CD8-positive, alpha-beta memory T cell (primary cell): Measurements from ENCODE around the gene SHC4. TPM values are rescaled to one million over a fixed set of nuclear protein-coding genes. Genes with fewer than 3 reads are reported as not detected.

Experiments
- CTCF ChIA-PET: fragments of 350-600 bp; sonication (Branson Sonifier 250); formaldehyde crosslinking; loops from one replicate; lab custom pipeline; 2021; ENCODE audit warnings: antibody characterized with exemption; lab: Charles Lee
- POLR2A ChIA-PET: fragments of 350-600 bp; sonication (Branson Sonifier 250); formaldehyde crosslinking; loops from one replicate; lab custom pipeline; 2021; ENCODE audit warnings: antibody characterized with exemption; lab: Charles Lee
- DNase-seq, 5 donors: peaks; one replicate each; pipeline versions ENCODE4 v3.0.0 to v3.0.0-alpha.2; 2020 to 2022; ENCODE audit warnings: mixed read lengths in 1 of 5
- H3K27ac ChIP-seq: one replicate; pipeline ENCODE4 v1.7.0; 2013; ENCODE audit warnings: low read depth, mild to moderate bottlenecking, low read length, moderate library complexity
- H3K27me3 ChIP-seq: 2 replicates; pipeline ENCODE4 v1.7.0; 2013; ENCODE audit warnings: low read length, mild to moderate bottlenecking; ENCODE audit not compliant: insufficient read depth, poor library complexity, severe bottlenecking
- H3K36me3 ChIP-seq: 2 replicates; pipeline ENCODE4 v1.7.0; 2013; ENCODE audit warnings: mild to moderate bottlenecking, low read length, moderate library complexity; ENCODE audit not compliant: insufficient read depth
- H3K4me1 ChIP-seq: 2 replicates; pipeline ENCODE4 v1.7.0; 2013; ENCODE audit warnings: mild to moderate bottlenecking, low read length, moderate library complexity; ENCODE audit not compliant: insufficient read depth
- H3K4me3 ChIP-seq: 2 replicates; pipeline ENCODE4 v1.7.0; 2013; ENCODE audit warnings: mild to moderate bottlenecking, low read length
- H3K9me3 ChIP-seq: 2 replicates; pipeline ENCODE4 v1.7.0; 2013; ENCODE audit warnings: mild to moderate bottlenecking, low read length
- H3K27ac Mint-ChIP-seq, 8 donors: one replicate each; pipeline ENCODE4 v1.8.0; 2020 to 2021; ENCODE audit warnings: mixed read lengths in 8 of 8, mild to moderate bottlenecking in 6 of 8, inconsistent platforms in 3 of 8, moderate library complexity in 3 of 8
- H3K27me3 Mint-ChIP-seq, 2 donors: one replicate each; pipeline ENCODE4 v1.8.0; 2020 to 2021; ENCODE audit warnings: mixed read lengths in 2 of 2, mild to moderate bottlenecking in 1 of 2, moderate library complexity in 1 of 2
- H3K36me3 Mint-ChIP-seq, 3 donors: one replicate each; pipeline ENCODE4 v1.8.0; 2020 to 2021; ENCODE audit warnings: mixed read lengths in 3 of 3, inconsistent platforms in 1 of 3, mild to moderate bottlenecking in 1 of 3
- H3K4me1 Mint-ChIP-seq, 3 donors: one replicate each; pipeline ENCODE4 v1.8.0; 2020 to 2021; ENCODE audit warnings: mixed read lengths in 3 of 3, inconsistent platforms in 1 of 3, mild to moderate bottlenecking in 1 of 3
- H3K4me3 Mint-ChIP-seq, 7 donors: one replicate each; pipeline ENCODE4 v1.8.0; 2020 to 2021; ENCODE audit warnings: mixed read lengths in 7 of 7, mild to moderate bottlenecking in 6 of 7, moderate library complexity in 4 of 7, inconsistent platforms in 2 of 7
- H3K9me3 Mint-ChIP-seq, 5 donors: one replicate each; pipeline ENCODE4 v1.8.0; 2020 to 2022; ENCODE audit warnings: mixed read lengths in 5 of 5, mild to moderate bottlenecking in 3 of 5, moderate library complexity in 2 of 5, inconsistent platforms in 1 of 5
- polyA plus RNA-seq: library from polyadenylated mRNA; unstranded; fragments of 300-500 nt; fragmentation: Illumina TruSeq; gene quantifications from one replicate; pipeline ENCODE4 v1.2.3, GENCODE V29; 2021
- total RNA-seq, 2 experiments: library from RNA; stranded (reverse); gene quantifications; one replicate each; pipeline ENCODE4 v1.2.3, GENCODE V29; 2021

The SHC4 gene
- total and polyA plus RNA-seq, 3 experiments from 2014 or later: 5.0 to 5.7 TPM; not detected in 1

- ChIA-PET POLR2A (no interaction called here), CTCF (no interaction called here)
- Histone ChIP-seq H3K27me3 (no peaks in the 10 kb centered on the region), H3K4me1 (no peaks in the 10 kb centered on the region), H3K36me3 (no peaks in the 10 kb centered on the region), H3K4me3 (no peak overlapping the region), H3K9me3 (no peaks in the 10 kb centered on the region), H3K27ac (no peak overlapping the region)
- H3K4me1 Mint-ChIP-seq: no peaks in the 10 kb centered on the region
- H3K4me3 Mint-ChIP-seq: no peak overlapping the region
- H3K27ac Mint-ChIP-seq: no peak overlapping the region
- no peak for DNase-seq
- H3K36me3 Mint-ChIP-seq: no peaks in the 10 kb centered on the region
- H3K27me3 Mint-ChIP-seq: peaks cover 15 to 31% of the 10 kb centered on the region in 2 donors
- H3K9me3 Mint-ChIP-seq: peaks cover 7 to 17% (median 12%) of the 10 kb centered on the region in 5 donors
Measured at GRCh38 chr15:48828471-48828870, 135.2 kb downstream of the SHC4 start.

- H3K27ac Mint-ChIP-seq: no peak overlapping the region
Measured at GRCh38 chr15:48825075-48825474, 138.6 kb downstream of the SHC4 start.

GRCh38 chr15:48823706-48824105, 140.0 kb downstream of the SHC4 start:
- Histone ChIP-seq H3K4me1 (no peaks in the 10 kb centered on the region), H3K27me3 (no peaks in the 10 kb centered on the region), H3K27ac (no peak overlapping the region), H3K4me3 (no peak overlapping the region), H3K9me3 (no peaks in the 10 kb centered on the region), H3K36me3 (no peaks in the 10 kb centered on the region)
- Mint-ChIP-seq H3K27me3 (peaks cover 4 to 24% of the 10 kb centered on the region in 2 donors), H3K4me3 (no peak overlapping the region), H3K36me3 (peaks cover 0 to 12% (median 0%) of the 10 kb centered on the region in 3 donors), H3K27ac (peak overlapping the region in 1 of 8 donors; percentile 20), H3K4me1 (no peaks in the 10 kb centered on the region), H3K9me3 (peaks cover 0 to 1% (median 0%) of the 10 kb centered on the region in 5 donors)
- CTCF ChIA-PET: no interaction called here
- POLR2A ChIA-PET: no interaction called here
- DNase-seq: no peak

More at GRCh38 chr15:48825075-48825474, 138.6 kb downstream of the SHC4 start:
- Histone ChIP-seq H3K36me3 (no peaks in the 10 kb centered on the region), H3K4me3 (no peak overlapping the region), H3K27ac (no peak overlapping the region), H3K27me3 (no peaks in the 10 kb centered on the region), H3K9me3 (no peaks in the 10 kb centered on the region), H3K4me1 (no peaks in the 10 kb centered on the region)
- DNase-seq: no peak
- Mint-ChIP-seq H3K27me3 (peaks cover 4 to 32% of the 10 kb centered on the region in 2 donors), H3K4me1 (no peaks in the 10 kb centered on the region), H3K36me3 (peaks cover 0 to 12% (median 0%) of the 10 kb centered on the region in 3 donors), H3K9me3 (peaks cover 0 to 1% (median 0%) of the 10 kb centered on the region in 5 donors), H3K4me3 (no peak overlapping the region)
- ChIA-PET CTCF (no interaction called here), POLR2A (no interaction called here)

- peak overlapping the region in 1 of 8 donors; percentile 20 for H3K27ac Mint-ChIP-seq
- Histone ChIP-seq H3K4me1 (no peaks in the 10 kb centered on the region), H3K27me3 (no peaks in the 10 kb centered on the region), H3K4me3 (no peak overlapping the region), H3K9me3 (no peaks in the 10 kb centered on the region), H3K27ac (no peak overlapping the region), H3K36me3 (no peaks in the 10 kb centered on the region)
- peaks cover 0 to 1% (median 0%) of the 10 kb centered on the region in 5 donors for H3K9me3 Mint-ChIP-seq
- no peaks in the 10 kb centered on the region for H3K4me1 Mint-ChIP-seq
- CTCF ChIA-PET: no interaction called here
- peaks cover 0 to 12% (median 0%) of the 10 kb centered on the region in 3 donors for H3K36me3 Mint-ChIP-seq
- H3K4me3 Mint-ChIP-seq: no peak overlapping the region
- H3K27me3 Mint-ChIP-seq: peaks cover 4 to 22% of the 10 kb centered on the region in 2 donors
- no peak for DNase-seq
- POLR2A ChIA-PET: no interaction called here
Measured at GRCh38 chr15:48823237-48823636, 140.5 kb downstream of the SHC4 start.

GRCh38 chr15:48814286-48814685, 149.4 kb downstream of the SHC4 start:
- Mint-ChIP-seq H3K36me3 (peaks cover 0 to 8% (median 0%) of the 10 kb centered on the region in 3 donors), H3K27me3 (peaks cover 5 to 7% of the 10 kb centered on the region in 2 donors), H3K9me3 (no peaks in the 10 kb centered on the region), H3K4me1 (peaks cover 13 to 21% (median 19%) of the 10 kb centered on the region in 3 donors), H3K27ac (no peak overlapping the region), H3K4me3 (no peak overlapping the region)
- no peaks in the 10 kb centered on the region for H3K9me3 ChIP-seq
- ChIA-PET POLR2A (interaction anchor here (0.6 kb wide), 1 partner anchor 308 kb away, joined by 3 read pairs; no protein-coding TSS in a partner anchor), CTCF (interaction anchor here (1.4 kb wide), 1 partner anchor 64 kb away, joined by 3 read pairs; the partner anchor contains the start of gene EID1)
- H3K4me3 ChIP-seq: no peak overlapping the region
- H3K27ac ChIP-seq: no peak overlapping the region
- no peaks in the 10 kb centered on the region for H3K36me3 ChIP-seq
- H3K27me3 ChIP-seq: no peaks in the 10 kb centered on the region
- no peak for DNase-seq
- peaks cover 11% of the 10 kb centered on the region for H3K4me1 ChIP-seq

GRCh38 chr15:48811325-48811958, 152.3 kb downstream of the SHC4 start:
- no peaks in the 10 kb centered on the region for H3K9me3 Mint-ChIP-seq
- H3K27ac Mint-ChIP-seq: peak overlapping the region; percentile 70 to 93 (median 85)
- peak overlapping the region; percentile 89 to 98 (median 93) for H3K4me3 Mint-ChIP-seq
- Histone ChIP-seq H3K4me3 (peak overlapping the region; percentile 84), H3K36me3 (no peaks in the 10 kb centered on the region), H3K9me3 (no peaks in the 10 kb centered on the region), H3K27ac (peak overlapping the region; percentile 69), H3K27me3 (no peaks in the 10 kb centered on the region), H3K4me1 (peaks cover 14% of the 10 kb centered on the region)
- CTCF ChIA-PET: interaction anchor here (0.8 to 1.7 kb wide), 4 partner anchors 10 to 66 kb away, joined by 3 to 5 read pairs (median 4); partner anchors contain the start of gene EID1
- H3K36me3 Mint-ChIP-seq: peaks cover 0 to 8% (median 0%) of the 10 kb centered on the region in 3 donors
- DNase-seq: no peak
- H3K27me3 Mint-ChIP-seq: peaks cover 5% of the 10 kb centered on the region in 2 donors
- POLR2A ChIA-PET: interaction anchor here (0.6 to 2.7 kb wide), 8 partner anchors 67 to 1548 kb away, joined by 3 to 15 read pairs (median 4); partner anchors contain the start of genes COPS2, DTWD1, EID1 and FAM227B
- peaks cover 14 to 31% (median 28%) of the 10 kb centered on the region in 3 donors for H3K4me1 Mint-ChIP-seq

- Mint-ChIP-seq H3K27ac (peak within 1 kb of the TSS; percentile 70 to 97 (median 90)), H3K36me3 (peaks cover 0 to 8% (median 0%) of the 10 kb centered on the region in 3 donors), H3K9me3 (no peaks in the 10 kb centered on the region), H3K4me1 (peaks cover 15 to 38% (median 34%) of the 10 kb centered on the region in 3 donors), H3K27me3 (peaks cover 5% of the 10 kb centered on the region in 2 donors), H3K4me3 (peak within 1 kb of the TSS; percentile 89 to 98 (median 93))
- ChIA-PET CTCF (interaction anchor here (0.8 to 1.7 kb wide), 4 partner anchors 10 to 67 kb away, joined by 3 to 5 read pairs (median 4); partner anchors contain the start of gene EID1), POLR2A (interaction anchor here (0.6 to 2.7 kb wide), 8 partner anchors 67 to 1549 kb away, joined by 3 to 15 read pairs (median 4); partner anchors contain the start of genes COPS2, DTWD1, EID1 and FAM227B)
- Histone ChIP-seq H3K36me3 (no peaks in the 10 kb centered on the region), H3K9me3 (no peaks in the 10 kb centered on the region), H3K4me1 (peaks cover 14% of the 10 kb centered on the region), H3K4me3 (peak within 1 kb of the TSS; percentile 84), H3K27me3 (no peaks in the 10 kb centered on the region), H3K27ac (peak within 1 kb of the TSS; percentile 69)
- DNase-seq: peak; percentile 97 to 99 (median 98)
Measured at GRCh38 chr15:48810414-48811324, 153.1 kb downstream of the SHC4 start, which contains the start of gene CEP152. CEP152 (minus strand) TSS chr15:48811069; CDS start chr15:48805649, 5,420 bp downstream.
